ENCODE results near the gene TEAD3.

- no peak for TF ChIP-seq POLR2A (IDR thresholded peaks at IDR 0.05)
- TF ChIP-seq CTCF (IDR thresholded peaks at IDR 0.05 in 4 of 5, conservative IDR thresholded peaks at IDR 0.05 in 1 of 5), result no peak
Measured at GRCh38 chr6:35486005-35486925, 10.6 kb downstream of the TEAD3 start.

Data from gastrocnemius medialis (tissue), 4 donors.